Measurements from ENCODE around the gene STX11.

GRCh38 chr6:144214029-144214428 is 63.7 kb downstream of the STX11 start:
- TF ChIP-seq GATA3 (IDR thresholded peaks at IDR 0.05; ENCODE audit: low read depth, low read length) = no peak
- no peak for TF ChIP-seq GATA2 (IDR thresholded peaks at IDR 0.05; ENCODE audit: low read depth, low read length)
